ENCODE results near the gene GJC1. TPM values are rescaled to one million over a fixed set of nuclear protein-coding genes. Genes with fewer than 3 reads are reported as not detected.
A peak's percentile ranks its signal among the peaks of the same experiment; 100 is the strongest.

The GJC1 gene
- total RNA-seq, 6 experiments from 2014 or later = 47.3 to 71.3 (median 59.3) TPM

- Mint-ChIP-seq H3K4me3 (peak overlapping the region; percentile 87), H3K36me3 (ENCODE audit: low read depth) (no peaks in the 10 kb centered on the region), H3K27ac (peak overlapping the region; percentile 18; the same call in 1 of the 2 replicates), H3K27me3 (ENCODE audit: insufficient read depth) (peaks cover 7% of the 10 kb centered on the region), H3K9me3 (no peaks in the 10 kb centered on the region), H3K4me1 (ENCODE audit: low read depth) (no peaks in the 10 kb centered on the region)
- no peak for DNase-seq
- TF ChIP-seq CTCF (IDR thresholded peaks at IDR 0.05) = no peak
These were observed 54.1 kb downstream of the GJC1 start for GRCh38 chr17:44775838-44776621.

GRCh38 chr17:44775136-44775837, 54.8 kb downstream of the GJC1 start:
- Mint-ChIP-seq H3K4me3 (peak overlapping the region; percentile 87), H3K36me3 (ENCODE audit: low read depth) (no peaks in the 10 kb centered on the region), H3K4me1 (ENCODE audit: low read depth) (no peaks in the 10 kb centered on the region), H3K27me3 (ENCODE audit: insufficient read depth) (peaks cover 7% of the 10 kb centered on the region), H3K27ac (no peak overlapping the region), H3K9me3 (no peaks in the 10 kb centered on the region)
- peak; percentile 72 for TF ChIP-seq CTCF (IDR thresholded peaks at IDR 0.05)
- DNase-seq = peak; percentile 97

GRCh38 chr17:44774271-44775135, 55.6 kb downstream of the GJC1 start:
- no peaks in the 10 kb centered on the region for H3K9me3 Mint-ChIP-seq
- no peaks in the 10 kb centered on the region for H3K36me3 Mint-ChIP-seq (ENCODE audit: low read depth)
- TF ChIP-seq CTCF (IDR thresholded peaks at IDR 0.05) = peak; percentile 98
- H3K27me3 Mint-ChIP-seq (ENCODE audit: insufficient read depth) = peaks cover 7% of the 10 kb centered on the region
- H3K4me3 Mint-ChIP-seq = peak overlapping the region; percentile 87
- peak; percentile 67 for DNase-seq
- no peak overlapping the region for H3K27ac Mint-ChIP-seq
- no peaks in the 10 kb centered on the region for H3K4me1 Mint-ChIP-seq (ENCODE audit: low read depth)

GRCh38 chr17:44773140-44773539, 56.9 kb downstream of the GJC1 start:
- Mint-ChIP-seq H3K27ac (no peak overlapping the region), H3K36me3 (ENCODE audit: low read depth) (no peaks in the 10 kb centered on the region), H3K4me3 (no peak overlapping the region), H3K9me3 (no peaks in the 10 kb centered on the region), H3K4me1 (ENCODE audit: low read depth) (no peaks in the 10 kb centered on the region), H3K27me3 (ENCODE audit: insufficient read depth) (peaks cover 7% of the 10 kb centered on the region)
- TF ChIP-seq CTCF (IDR thresholded peaks at IDR 0.05) = no peak
- no peak for DNase-seq

GRCh38 chr17:44772308-44773045, 57.6 kb downstream of the GJC1 start:
- H3K36me3 Mint-ChIP-seq (ENCODE audit: low read depth) = no peaks in the 10 kb centered on the region
- DNase-seq = no peak
- peaks cover 10% of the 10 kb centered on the region for H3K27me3 Mint-ChIP-seq (ENCODE audit: insufficient read depth)
- no peak overlapping the region for H3K27ac Mint-ChIP-seq
- no peak overlapping the region for H3K4me3 Mint-ChIP-seq
- no peaks in the 10 kb centered on the region for H3K9me3 Mint-ChIP-seq
- H3K4me1 Mint-ChIP-seq (ENCODE audit: low read depth) = no peaks in the 10 kb centered on the region
- TF ChIP-seq CTCF (IDR thresholded peaks at IDR 0.05) = no peak

Measured in HFFc6 (cell line).